Endodermal cell (in vitro differentiated cells): Measurements from ENCODE around the gene PHKA2. TPM values are rescaled to one million over a fixed set of nuclear protein-coding genes. Genes with fewer than 3 reads are reported as not detected.
A peak's percentile ranks its signal among the peaks of the same experiment; 100 is the strongest.
"Not testable (repeated sequence)": the region's sequence is repeated elsewhere in the genome, so short reads cannot be mapped to it uniquely, and the experiment has no call there.

Experiments
- DNase-seq: peaks from one replicate; pipeline ENCODE4 v3.0.0-alpha.2; 2017
- H3K27ac ChIP-seq: 2 replicates; pipeline ENCODE4 v1.5.1; 2013; ENCODE audit warnings: mild to moderate bottlenecking, low read depth, low read length, moderate library complexity
- H3K27me3 ChIP-seq: 2 replicates; pipeline ENCODE4 v1.6.1; 2013; ENCODE audit warnings: mild to moderate bottlenecking, low read length, moderate library complexity; ENCODE audit not compliant: insufficient read depth, control insufficient read depth, poor library complexity, severe bottlenecking
- H3K36me3 ChIP-seq: 2 replicates; pipeline ENCODE4 v1.7.0; 2013; ENCODE audit warnings: mild to moderate bottlenecking, low read length, moderate library complexity; ENCODE audit not compliant: control insufficient read depth, insufficient read depth
- H3K4me1 ChIP-seq: one replicate; pipeline ENCODE4 v1.7.0; 2013; ENCODE audit warnings: low read length; ENCODE audit not compliant: control insufficient read depth, insufficient read depth
- H3K4me3 ChIP-seq: 2 replicates; pipeline ENCODE4 v1.5.1; 2013; ENCODE audit warnings: mild to moderate bottlenecking, low read length, moderate library complexity
- H3K9ac ChIP-seq: 2 replicates; pipeline ENCODE4 v1.6.1; 2013; ENCODE audit warnings: mild to moderate bottlenecking, low read length, moderate library complexity; ENCODE audit not compliant: poor library complexity, severe bottlenecking; ENCODE audit errors: extremely low read depth
- H3K9me3 ChIP-seq: 2 replicates; pipeline ENCODE4 v1.6.1; 2013; ENCODE audit warnings: mild to moderate bottlenecking, low read length, moderate library complexity; ENCODE audit not compliant: control insufficient read depth
- H3K27ac Mint-ChIP-seq: 2 replicates; pipeline ENCODE4 v1.8.0; 2020; ENCODE audit warnings: mixed read lengths
- H3K27me3 Mint-ChIP-seq: 2 replicates; pipeline ENCODE4 v1.8.0; 2021; ENCODE audit warnings: mild to moderate bottlenecking, mixed read lengths; ENCODE audit not compliant: insufficient read depth
- H3K36me3 Mint-ChIP-seq: 2 replicates; pipeline ENCODE4 v1.8.0; 2020; ENCODE audit warnings: low read depth, mixed read lengths
- H3K4me1 Mint-ChIP-seq: 2 replicates; pipeline ENCODE4 v1.8.0; 2020; ENCODE audit warnings: mixed read lengths
- H3K4me3 Mint-ChIP-seq: 2 replicates; pipeline ENCODE4 v1.8.0; 2020; ENCODE audit warnings: mild to moderate bottlenecking, moderate library complexity, mixed read lengths
- H3K9me3 Mint-ChIP-seq: 2 replicates; pipeline ENCODE4 v1.8.0; 2020; ENCODE audit warnings: mild to moderate bottlenecking, mixed read lengths
- WGBS, 2 experiments: methylation state at CpG; one replicate each; pipeline versions ENCODE4 v1.1.5 to v1.1.7; 2013; ENCODE audit warnings: missing lambda C conversion rate in 2 of 2, mixed read lengths in 1 of 2; ENCODE audit not compliant: insufficient coverage in 1 of 2, insufficient read length in 1 of 2; 5-methylcytosine and 5-hydroxymethylcytosine counted together
- total RNA-seq, 2 donors: library from RNA; stranded (reverse); fragmentation: NEBNext Ultra II Directional in 1 of 2; extraction: Animal tissue kit (Norgen Biotek cat#: 25700) in 1 of 2; gene quantifications; 2 replicates in 1 of 2; 3 replicates in 1 of 2; pipeline ENCODE4 v1.2.1, GENCODE V29; 2021
- TF ChIP-seq, protein P1 (sequence below): fragments of 200-600 bp; sonication (generic); conservative IDR thresholded peaks from 2 replicates; pipeline ENCODE4 v1.5.0; 2021; ENCODE audit warnings: antibody characterized with exemption, mild to moderate bottlenecking

The PHKA2 gene
- total RNA-seq, 2 donors from 2014 or later: 32.5 to 33.0 TPM

DNA sequence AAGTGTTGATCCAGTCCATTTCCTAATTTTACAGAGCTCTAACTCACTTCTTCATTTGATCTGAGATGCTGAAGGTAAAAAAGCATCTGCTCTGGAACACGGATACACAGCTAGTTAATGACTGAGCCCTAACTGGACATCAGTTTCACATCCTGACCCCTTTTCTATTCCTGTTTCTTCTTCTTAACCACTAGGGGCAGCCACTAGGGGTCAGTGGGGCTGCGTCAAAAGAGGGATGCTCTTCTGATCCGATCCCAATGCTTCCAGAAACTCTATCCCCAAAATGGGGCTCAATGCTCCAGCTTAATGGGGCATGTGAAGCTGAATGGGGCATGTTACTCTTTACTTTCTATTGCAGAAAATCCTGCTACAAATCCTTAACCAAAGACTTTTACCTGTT is 33.4 kb upstream of the PHKA2 start:
- Histone ChIP-seq H3K27ac (no peak overlapping the region), H3K9ac (no peak overlapping the region), H3K9me3 (no peaks in the 10 kb centered on the region), H3K36me3 (no peaks in the 10 kb centered on the region), H3K27me3 (no peaks in the 10 kb centered on the region), H3K4me3 (no peak overlapping the region), H3K4me1 (no peaks in the 10 kb centered on the region)
- Mint-ChIP-seq H3K9me3 (peaks cover 46% of the 10 kb centered on the region), H3K27ac (no peak overlapping the region), H3K36me3 (peaks cover 3% of the 10 kb centered on the region), H3K27me3 (no peaks in the 10 kb centered on the region), H3K4me3 (no peak overlapping the region), H3K4me1 (no peaks in the 10 kb centered on the region)
- peak; percentile 70 for DNase-seq
- TF ChIP-seq, protein P1, sequence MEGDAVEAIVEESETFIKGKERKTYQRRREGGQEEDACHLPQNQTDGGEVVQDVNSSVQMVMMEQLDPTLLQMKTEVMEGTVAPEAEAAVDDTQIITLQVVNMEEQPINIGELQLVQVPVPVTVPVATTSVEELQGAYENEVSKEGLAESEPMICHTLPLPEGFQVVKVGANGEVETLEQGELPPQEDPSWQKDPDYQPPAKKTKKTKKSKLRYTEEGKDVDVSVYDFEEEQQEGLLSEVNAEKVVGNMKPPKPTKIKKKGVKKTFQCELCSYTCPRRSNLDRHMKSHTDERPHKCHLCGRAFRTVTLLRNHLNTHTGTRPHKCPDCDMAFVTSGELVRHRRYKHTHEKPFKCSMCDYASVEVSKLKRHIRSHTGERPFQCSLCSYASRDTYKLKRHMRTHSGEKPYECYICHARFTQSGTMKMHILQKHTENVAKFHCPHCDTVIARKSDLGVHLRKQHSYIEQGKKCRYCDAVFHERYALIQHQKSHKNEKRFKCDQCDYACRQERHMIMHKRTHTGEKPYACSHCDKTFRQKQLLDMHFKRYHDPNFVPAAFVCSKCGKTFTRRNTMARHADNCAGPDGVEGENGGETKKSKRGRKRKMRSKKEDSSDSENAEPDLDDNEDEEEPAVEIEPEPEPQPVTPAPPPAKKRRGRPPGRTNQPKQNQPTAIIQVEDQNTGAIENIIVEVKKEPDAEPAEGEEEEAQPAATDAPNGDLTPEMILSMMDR: peak; percentile 77
- WGBS, 2 experiments: 20 to 53% methylated on average over 1 to 3 of the region's 3 CpGs

DNA sequence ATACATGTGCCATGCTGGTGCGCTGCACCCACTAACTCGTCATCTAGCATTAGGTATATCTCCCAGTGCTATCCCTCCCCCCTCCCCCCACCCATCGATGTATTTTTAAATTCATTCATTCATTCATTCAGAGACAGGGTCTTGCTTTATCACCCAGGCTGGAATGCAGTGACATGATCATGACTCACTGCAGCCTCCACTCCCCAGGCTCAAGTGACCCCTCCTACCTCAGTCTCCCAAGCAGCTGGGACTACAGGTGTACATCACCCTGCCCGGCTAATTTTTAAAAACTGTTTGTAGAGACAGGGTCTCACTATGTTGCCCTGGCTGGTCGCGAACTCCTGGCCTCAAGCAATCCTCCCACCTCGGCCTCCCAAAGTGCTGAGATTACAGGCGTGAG is 32.7 kb upstream of the PHKA2 start:
- not testable (repeated sequence) for H3K36me3 Mint-ChIP-seq, H3K4me3 ChIP-seq, H3K9me3 ChIP-seq, H3K27me3 Mint-ChIP-seq, H3K27me3 ChIP-seq, H3K36me3 ChIP-seq, H3K27ac Mint-ChIP-seq, H3K27ac ChIP-seq, DNase-seq, H3K4me1 Mint-ChIP-seq, H3K4me3 Mint-ChIP-seq, H3K9ac ChIP-seq, H3K4me1 ChIP-seq
- H3K9me3 Mint-ChIP-seq: peaks cover 51% of the 10 kb centered on the region
- WGBS, 2 experiments: 95 to 100% methylated on average over 2 to 6 of the region's 8 CpGs

DNA sequence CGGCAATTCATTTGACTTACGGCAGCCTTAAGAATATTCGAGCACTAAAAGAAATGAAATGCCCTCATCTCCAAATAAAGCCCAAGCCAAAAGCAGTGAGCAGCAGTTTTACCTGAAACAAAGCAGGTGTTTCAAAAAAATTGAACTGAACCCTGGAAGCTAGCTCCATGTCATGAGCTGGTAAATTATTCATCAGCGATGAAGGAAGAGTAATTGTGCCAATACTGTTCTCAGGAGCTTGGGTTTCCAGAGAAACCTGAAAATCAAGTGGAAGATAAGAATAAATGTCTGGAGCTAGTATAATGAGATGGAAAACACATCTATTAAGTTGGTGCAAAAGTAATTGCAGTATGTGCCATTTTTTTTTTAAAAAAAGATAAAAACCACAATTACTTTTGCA is 24.0 kb upstream of the PHKA2 start:
- Histone ChIP-seq H3K27ac (no peak overlapping the region), H3K4me3 (no peak overlapping the region), H3K9ac (no peak overlapping the region), H3K9me3 (no peaks in the 10 kb centered on the region), H3K4me1 (no peaks in the 10 kb centered on the region), H3K27me3 (no peaks in the 10 kb centered on the region), H3K36me3 (no peaks in the 10 kb centered on the region)
- Mint-ChIP-seq H3K9me3 (peaks cover 53% of the 10 kb centered on the region), H3K4me1 (no peaks in the 10 kb centered on the region), H3K36me3 (peaks cover 10% of the 10 kb centered on the region), H3K4me3 (no peak overlapping the region), H3K27me3 (no peaks in the 10 kb centered on the region), H3K27ac (no peak overlapping the region)
- TF ChIP-seq, protein P1: no peak
- 97% methylated on average over 4 of the region's 4 CpGs; no CpG with 5 or more reads in 1 of the 2 experiments for WGBS, 2 experiments
- no peak for DNase-seq

DNA sequence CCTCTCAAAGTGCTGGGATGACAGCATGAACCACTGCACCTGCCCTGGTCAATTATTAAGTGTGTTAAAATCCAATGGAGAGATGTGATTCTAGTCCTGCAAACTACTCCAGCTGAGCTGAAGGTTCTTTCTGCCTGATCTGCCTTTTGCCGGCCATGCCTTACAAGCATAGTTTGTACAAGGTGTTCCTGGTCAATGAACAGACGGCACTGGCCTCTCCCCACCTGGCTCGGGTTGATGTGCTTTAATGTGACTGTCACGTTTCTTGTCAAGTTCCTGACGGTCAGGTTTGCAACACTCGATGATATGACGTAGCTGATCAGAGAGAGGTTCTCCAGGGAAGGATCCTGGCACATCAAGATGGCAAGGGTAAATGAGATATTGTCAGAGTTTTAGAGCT is 23.1 kb upstream of the PHKA2 start:
- H3K4me3 Mint-ChIP-seq: no peak overlapping the region

More for the DNA sequence above, 23.1 kb upstream of the PHKA2 start:
- no peaks in the 10 kb centered on the region for H3K4me1 Mint-ChIP-seq
- H3K9ac ChIP-seq: no peak overlapping the region
- no peak overlapping the region for H3K4me3 ChIP-seq
- no peaks in the 10 kb centered on the region for H3K4me1 ChIP-seq
- H3K9me3 ChIP-seq: no peaks in the 10 kb centered on the region
- TF ChIP-seq, protein P1: no peak
- no peak for DNase-seq
- no peaks in the 10 kb centered on the region for H3K27me3 Mint-ChIP-seq
- no peak overlapping the region for H3K27ac Mint-ChIP-seq
- no peaks in the 10 kb centered on the region for H3K36me3 ChIP-seq
- H3K27me3 ChIP-seq: no peaks in the 10 kb centered on the region
- H3K27ac ChIP-seq: no peak overlapping the region
- peaks cover 55% of the 10 kb centered on the region for H3K9me3 Mint-ChIP-seq
- peaks cover 10% of the 10 kb centered on the region for H3K36me3 Mint-ChIP-seq
- WGBS, 2 experiments: 93 to 100% methylated on average over 1 to 7 of the region's 7 CpGs
